Smooth muscle cell (in vitro differentiated cells): ENCODE measurements around the gene PDLIM7. TPM values are rescaled to one million over a fixed set of nuclear protein-coding genes. Genes with fewer than 3 reads are reported as not detected.

ENCODE experiments used
- DNase-seq: peaks from one replicate; lab custom pipeline; 2025; ENCODE audit not compliant: unreplicated experiment; lab: John Stamatoyannopoulos, UW
- H2AFZ ChIP-seq: fragments of 200-600 bp; sonication (generic); 2 replicates; pipeline ENCODE4 v1.6.0; 2016; ENCODE audit warnings: antibody characterized with exemption, low read depth, mild to moderate bottlenecking
- H3F3A ChIP-seq: fragments of 200-600 bp; sonication (generic); 2 replicates; pipeline ENCODE4 v1.6.0; 2017; ENCODE audit warnings: antibody characterized with exemption, low read depth
- H3K27ac ChIP-seq: fragments of 200-600 bp; sonication (generic); 2 replicates; pipeline ENCODE4 v1.5.1; 2016; ENCODE audit warnings: low read depth, mild to moderate bottlenecking
- H3K27me3 ChIP-seq: fragments of 200-600 bp; sonication (generic); 2 replicates; pipeline ENCODE4 v1.6.1; 2016; ENCODE audit warnings: low read depth, mild to moderate bottlenecking
- H3K36me3 ChIP-seq: fragments of 200-600 bp; sonication (generic); 2 replicates; pipeline ENCODE4 v1.5.1; 2016; ENCODE audit warnings: low read depth
- H3K4me1 ChIP-seq: fragments of 200-600 bp; sonication (generic); 2 replicates; pipeline ENCODE4 v1.5.1; 2016; ENCODE audit warnings: low read depth
- H3K4me2 ChIP-seq: fragments of 200-600 bp; sonication (generic); 2 replicates; pipeline ENCODE4 v1.6.0; 2016; ENCODE audit warnings: mild to moderate bottlenecking
- H3K4me3 ChIP-seq: fragments of 200-600 bp; sonication (generic); 2 replicates; pipeline ENCODE4 v1.5.1; 2016; ENCODE audit warnings: mild to moderate bottlenecking
- H3K79me2 ChIP-seq: fragments of 200-600 bp; sonication (generic); 2 replicates; pipeline ENCODE4 v1.6.0; 2016; ENCODE audit warnings: low read depth, mild to moderate bottlenecking
- H3K9ac ChIP-seq: fragments of 200-600 bp; sonication (generic); 2 replicates; pipeline ENCODE4 v1.6.0; 2016; ENCODE audit warnings: low read depth
- H3K9me3 ChIP-seq: fragments of 200-600 bp; sonication (generic); replicated peaks from 2 replicates; pipeline ENCODE4 v1.5.1; 2016; ENCODE audit warnings: low read depth
- H4K20me1 ChIP-seq: fragments of 200-600 bp; sonication (generic); 2 replicates; pipeline ENCODE4 v1.6.0; 2016; ENCODE audit warnings: low read depth
- CTCF ChIP-seq: fragments of 200-600 bp; sonication (generic); IDR thresholded peaks from 2 replicates; pipeline ENCODE4 v1.5.1; 2017; ENCODE audit warnings: borderline replicate concordance, mild to moderate bottlenecking, antibody characterized with exemption; ENCODE audit not compliant: insufficient read depth, poor library complexity, severe bottlenecking
- WGBS: methylation state at CpG from one replicate; pipeline ENCODE4 v1.1.7; 2016; ENCODE audit warnings: low lambda C conversion rate; 5-methylcytosine and 5-hydroxymethylcytosine counted together
- polyA plus RNA-seq: library from polyadenylated mRNA; unstranded; fragments of >200 nt; fragmentation: Nextera tagmentation; extraction: Ambion mirVana; gene quantifications from 2 replicates; pipeline ENCODE4 v1.2.1, GENCODE V29; 2016
- total RNA-seq: library from RNA; depleted of rRNA; stranded (reverse); fragments of >200 nt; gene quantifications from 2 replicates; pipeline ENCODE4 v1.2.3, GENCODE V29; 2014

Gene PDLIM7
- total and polyA plus RNA-seq, 2 experiments from 2014 or later: 235 to 511 TPM

- H3K79me2 ChIP-seq: peaks cover 29% of the 10 kb centered on the region
Measured at GRCh38 chr5:177496070-177496726, 1.2 kb downstream of the PDLIM7 start.

GRCh38 chr5:177495243-177496060, 2.0 kb downstream of the PDLIM7 start:
- no peak for TF ChIP-seq CTCF
- WGBS: 34% methylated on average over 13 of the region's 14 CpGs
- peak; percentile 56 for DNase-seq

More at GRCh38 chr5:177496070-177496726, 1.2 kb downstream of the PDLIM7 start:
- no peak for DNase-seq
- no peaks in the 10 kb centered on the region for H3K36me3 ChIP-seq
- peaks cover 41% of the 10 kb centered on the region for H3K4me1 ChIP-seq
- no peak overlapping the region for H2AFZ ChIP-seq
- H3K9me3 ChIP-seq: no peaks in the 10 kb centered on the region
- TF ChIP-seq CTCF: peak; percentile 24
- peaks cover 33% of the 10 kb centered on the region for H4K20me1 ChIP-seq
- peak overlapping the region; percentile 99 for H3K4me2 ChIP-seq
- peak overlapping the region; percentile 90 for H3K9ac ChIP-seq
- H3F3A ChIP-seq: peaks cover 31% of the 10 kb centered on the region
- H3K27ac ChIP-seq: peak overlapping the region; percentile 96
- WGBS: 7% methylated on average over 12 of the region's 12 CpGs
- H3K4me3 ChIP-seq: peak overlapping the region; percentile 66
- no peaks in the 10 kb centered on the region for H3K27me3 ChIP-seq

GRCh38 chr5:177494346-177495195, 2.8 kb downstream of the PDLIM7 start:
- Histone ChIP-seq H3K79me2 (peaks cover 39% of the 10 kb centered on the region), H3K9me3 (no peaks in the 10 kb centered on the region), H3K27me3 (no peaks in the 10 kb centered on the region), H2AFZ (no peak overlapping the region), H3K36me3 (no peaks in the 10 kb centered on the region), H3K27ac (peak overlapping the region; percentile 96), H4K20me1 (peaks cover 49% of the 10 kb centered on the region), H3K9ac (peak overlapping the region; percentile 69), H3K4me3 (peak overlapping the region; percentile 6), H3K4me2 (peak overlapping the region; percentile 99), H3F3A (peaks cover 32% of the 10 kb centered on the region), H3K4me1 (peaks cover 34% of the 10 kb centered on the region)
- peak; percentile 74 for DNase-seq
- TF ChIP-seq CTCF: peak; percentile 23
- 25% methylated on average over 7 of the region's 11 CpGs for WGBS

More at GRCh38 chr5:177495243-177496060, 2.0 kb downstream of the PDLIM7 start:
- H3K27me3 ChIP-seq: no peaks in the 10 kb centered on the region
- no peak overlapping the region for H2AFZ ChIP-seq
- peak overlapping the region; percentile 96 for H3K27ac ChIP-seq
- H3K9me3 ChIP-seq: no peaks in the 10 kb centered on the region
- H3K4me3 ChIP-seq: peak overlapping the region; percentile 66
- peak overlapping the region; percentile 99 for H3K4me2 ChIP-seq
- peaks cover 35% of the 10 kb centered on the region for H3K79me2 ChIP-seq
- H3K9ac ChIP-seq: peak overlapping the region; percentile 90
- no peaks in the 10 kb centered on the region for H3K36me3 ChIP-seq
- peaks cover 32% of the 10 kb centered on the region for H3F3A ChIP-seq
- H4K20me1 ChIP-seq: peaks cover 40% of the 10 kb centered on the region
- peaks cover 37% of the 10 kb centered on the region for H3K4me1 ChIP-seq
